ENCODE data around the gene AURKA. TPM values are rescaled to one million over a fixed set of nuclear protein-coding genes. Genes with fewer than 3 reads are reported as not detected.

The AURKA gene
- total and polyA plus RNA-seq, 2 of the 8 experiments (the other 6 are each of a cell fraction or from before 2014, with no cell fraction given): 45.8 to 84.8 TPM

DNA sequence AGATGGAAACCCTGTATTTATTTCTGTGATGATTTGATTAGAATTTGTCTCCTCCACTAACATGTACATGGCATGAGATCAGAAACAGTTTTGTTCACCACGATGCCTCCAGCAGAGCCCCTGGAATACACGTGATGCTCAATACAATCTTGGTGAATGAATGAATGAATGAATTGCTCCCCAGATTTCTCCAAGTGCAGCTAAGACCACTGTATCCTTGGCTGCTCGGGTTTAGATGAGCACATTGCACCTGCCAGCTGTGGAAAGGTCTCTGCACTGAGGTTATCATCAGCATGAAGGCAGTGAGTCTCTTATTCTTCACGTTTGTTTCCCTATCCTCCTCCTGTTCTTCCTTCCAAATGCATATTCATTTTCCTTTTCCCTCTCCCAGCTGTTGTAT, 37.9 kb upstream of the AURKA start:
- Histone ChIP-seq H4K20me1 (replicated peaks in 1 of 2; ENCODE audit: control insufficient read depth in 1 of 2, insufficient read depth in 2 of 2, low read length in 2 of 2) (peaks cover 0 to 1% of the 10 kb centered on the region in 2 experiments), H2BK20ac (ENCODE audit: low read length) (no peak overlapping the region), H3K9me3 (ENCODE audit: insufficient read depth in 2 of 2, low read depth in 1 of 2, low read length in 1 of 2) (no peaks in the 10 kb centered on the region), H3K56ac (replicated peaks; ENCODE audit: insufficient read length, low read depth, low read length) (no peak overlapping the region), H2BK5ac (ENCODE audit: low read depth, low read length) (no peak overlapping the region), H3K9ac (replicated peaks in 1 of 4; ENCODE audit: extremely low read depth in 1 of 4, low read depth in 3 of 4, low read length in 3 of 4) (no peak overlapping the region), H3K36me3 (ENCODE audit: control insufficient read depth in 2 of 4, insufficient read depth in 4 of 4, low read length in 3 of 4) (no peaks in the 10 kb centered on the region), H4K91ac (replicated peaks; ENCODE audit: insufficient read length, low read length) (no peak overlapping the region), H2BK120ac (replicated peaks; ENCODE audit: low read depth, low read length) (no peak overlapping the region), H3K18ac (ENCODE audit: extremely low read depth, low read length) (no peak overlapping the region), H3K4me2 (ENCODE audit: insufficient read depth in 1 of 2, low read depth in 2 of 2, low read length in 2 of 2) (no peak overlapping the region), H3K14ac (ENCODE audit: insufficient read length) (no peak overlapping the region), H3K79me1 (ENCODE audit: low read depth, low read length) (no peaks in the 10 kb centered on the region), H3K4me1 (replicated peaks in 1 of 4; ENCODE audit: control insufficient read depth in 3 of 4, insufficient read depth in 4 of 4, low read length in 3 of 4) (no peaks in the 10 kb centered on the region), H2AK5ac (ENCODE audit: low read depth, low read length) (no peak overlapping the region), H4K5ac (ENCODE audit: insufficient read length, low read depth, low read length) (no peak overlapping the region), H2BK12ac (ENCODE audit: low read depth, low read length) (no peak overlapping the region), H3K79me2 (ENCODE audit: control insufficient read depth in 1 of 2, insufficient read depth in 2 of 2, low read length in 2 of 2) (no peaks in the 10 kb centered on the region), H2BK15ac (ENCODE audit: low read length) (no peak overlapping the region), H2AFZ (ENCODE audit: low read length) (no peak overlapping the region), H3K23ac (ENCODE audit: insufficient read length) (no peak overlapping the region), H4K8ac (ENCODE audit: extremely low read depth, insufficient read depth, low read length) (no peak overlapping the region), H3K4ac (replicated peaks; ENCODE audit: insufficient read length, low read depth, low read length) (no peak overlapping the region), H3K23me2 (ENCODE audit: low read depth, low read length) (no peaks in the 10 kb centered on the region), H3K27ac (ENCODE audit: low read depth, low read length) (no peak overlapping the region), H3K4me3 (ENCODE audit: extremely low read depth in 1 of 4, insufficient read depth in 2 of 4, low read depth in 3 of 4, low read length in 4 of 4) (no peak overlapping the region), H3K27me3 (replicated peaks in 1 of 4; ENCODE audit: control insufficient read depth in 3 of 4, extremely low read depth in 1 of 4, insufficient read depth in 3 of 4, low read length in 3 of 4) (peaks cover 0 to 1% (median 0%) of the 10 kb centered on the region in 4 experiments; a peak in 2 of 7 replicates)
- 54% methylated on average over 4 of the region's 4 CpGs; no CpG with 5 or more reads in 1 of the 2 experiments for WGBS, 2 experiments (ENCODE audit: extremely low coverage in 1 of 2, insufficient coverage in 1 of 2, insufficient read length in 1 of 2, insufficient replicate concordance in 2 of 2, low coverage in 1 of 2, low lambda C conversion rate in 2 of 2, missing lambda C conversion rate in 1 of 2)
- FAIRE-seq (no peak), DNase-seq (ENCODE audit: low read depth in 1 of 2, low spot score in 2 of 2) (no peak)
- POLR2A ChIA-PET (ENCODE audit: partially characterized antibody): no interaction called here
- CTCF ChIA-PET (ENCODE audit: partially characterized antibody): interaction anchor here (0.9 to 1.3 kb wide), 5 partner anchors 9 to 147 kb away, joined by 3 to 5 read pairs (median 3); no protein-coding TSS in a partner anchor
- TF ChIP-seq JUND (IDR thresholded peaks at IDR 0.05; ENCODE audit: low read length): no peak
- TF ChIP-seq CBX8 (IDR thresholded peaks at IDR 0.05; ENCODE audit: borderline replicate concordance, low read depth, low read length): no peak
- no peak for TF ChIP-seq KDM5A (IDR thresholded peaks at IDR 0.05; ENCODE audit: low read length)
- no peak for TF ChIP-seq TBP (IDR thresholded peaks at IDR 0.05; ENCODE audit: low read depth, low read length)
- no peak for TF ChIP-seq SIN3A (conservative IDR thresholded peaks at IDR 0.05 in 1 of 2, IDR thresholded peaks at IDR 0.05 in 1 of 2; ENCODE audit: low read depth in 1 of 2, low read length in 2 of 2)
- no peak for TF ChIP-seq RXRA (IDR thresholded peaks at IDR 0.05; ENCODE audit: insufficient read depth, low read depth, low read length)
- no peak for TF ChIP-seq POU5F1 (IDR thresholded peaks at IDR 0.05; ENCODE audit: low read depth, low read length)
- TF ChIP-seq BRCA1 (IDR thresholded peaks at IDR 0.05; ENCODE audit: low read depth, low read length): no peak
- no peak for TF ChIP-seq USF2 (IDR thresholded peaks at IDR 0.05; ENCODE audit: low read length)
- no peak for TF ChIP-seq RNF2 (IDR thresholded peaks at IDR 0.05; ENCODE audit: borderline replicate concordance, low read depth, low read length, missing control alignments, poor library complexity, severe bottlenecking)
- no peak for TF ChIP-seq CHD2 (IDR thresholded peaks at IDR 0.05; ENCODE audit: low read length)
- no peak for TF ChIP-seq BACH1 (IDR thresholded peaks at IDR 0.05; ENCODE audit: low read length)
- no peak for TF ChIP-seq TCF12 (IDR thresholded peaks at IDR 0.05; ENCODE audit: low read depth, low read length)
- no peak for TF ChIP-seq BCL11A (IDR thresholded peaks at IDR 0.05; ENCODE audit: low read depth in 2 of 2, low read length in 2 of 2)

Measured in H1 (cell line).